GM12878 (cell line): ENCODE data around the gene AWAT1. TPM values are rescaled to one million over a fixed set of nuclear protein-coding genes. Genes with fewer than 3 reads are reported as not detected.

ENCODE experiments used
- ATAC-seq: fragments of 200-7000 bp; cut with Tn5 transposase; 3 replicates; pipeline ENCODE4 v1.9.1; 2020; ENCODE audit warnings: mild to moderate bottlenecking, moderate library complexity
- BruUV-seq: library from RNA; stranded (reverse); fragments of 400-500 nt; replicated peaks from 2 replicates; lab custom pipeline; 2021; lab: Mats Ljungman, UMichigan
- CTCF ChIA-PET: fragments of 300-600 bp; sonication (Branson Sonifier 250); formaldehyde crosslinking; extraction: SDS; loops from one replicate; lab custom pipeline; 2021; ENCODE audit warnings: inconsistent platforms; lab: Yijun Ruan, JAX
- POLR2A ChIA-PET: fragments of 350-600 bp; formaldehyde crosslinking; extraction: SDS; loops from one replicate; lab custom pipeline; 2021; ENCODE audit warnings: inconsistent platforms; lab: Charles Lee
- RAD21 ChIA-PET: fragments of 300-600 bp; sonication (Branson Sonifier 250); formaldehyde crosslinking; loops from one replicate; lab custom pipeline; 2023; ENCODE audit warnings: antibody characterized with exemption; ENCODE audit not compliant: unreplicated experiment; lab: Charles Lee
- SMC1A ChIA-PET: fragments of 300-600 bp; sonication (Branson Sonifier 250); formaldehyde crosslinking; loops from one replicate; lab custom pipeline; 2023; ENCODE audit not compliant: unreplicated experiment, uncharacterized antibody; lab: Charles Lee
- DNase-seq: peaks from one replicate; pipeline ENCODE4 v3.0.0-alpha.2; 2011; ENCODE audit warnings: low read depth, low spot score
- FAIRE-seq: peaks from 3 replicates; lab custom pipeline; 2011; peaks lifted over from hg19 to GRCh38; lab: Jason Lieb, UNC
- H2AFZ ChIP-seq: 2 replicates; pipeline ENCODE4 v1.6.0; 2011; ENCODE audit warnings: low read depth, low read length, control low read depth; ENCODE audit not compliant: control insufficient read depth
- H3K27ac ChIP-seq: 2 replicates; pipeline ENCODE4 v1.5.1; 2011; ENCODE audit warnings: control low read depth; ENCODE audit not compliant: control insufficient read depth, insufficient read depth
- H3K27me3 ChIP-seq, 2 experiments: replicated peaks in 1 of 2; 2 replicates each; pipeline versions ENCODE4 v1.6.0 to v1.6.1; 2011; ENCODE audit warnings: low read length in 1 of 2; ENCODE audit not compliant: control insufficient read depth in 2 of 2, insufficient read depth in 2 of 2
- H3K36me3 ChIP-seq, 2 experiments: 2 replicates each; pipeline ENCODE4 v1.5.1; 2011; ENCODE audit warnings: low read length in 1 of 2; ENCODE audit not compliant: control insufficient read depth in 2 of 2, insufficient read depth in 2 of 2
- H3K4me1 ChIP-seq: 2 replicates; pipeline ENCODE4 v1.6.1; 2011; ENCODE audit warnings: mild to moderate bottlenecking, low read length, moderate library complexity, mixed read lengths; ENCODE audit not compliant: control insufficient read depth, insufficient read depth
- H3K4me2 ChIP-seq: 2 replicates; pipeline ENCODE4 v1.6.0; 2011; ENCODE audit warnings: control low read depth; ENCODE audit not compliant: control insufficient read depth, insufficient read depth
- H3K4me3 ChIP-seq: fragments of 200-600 bp; sonication (generic); 2 replicates; pipeline ENCODE4 v1.5.1; 2016
- H3K79me2 ChIP-seq: 2 replicates; pipeline ENCODE4 v1.6.0; 2011; ENCODE audit warnings: low read length; ENCODE audit not compliant: control insufficient read depth, insufficient read depth
- H3K9ac ChIP-seq: 2 replicates; pipeline ENCODE4 v1.8.0; 2011; ENCODE audit warnings: low read length, control low read depth, mixed read lengths; ENCODE audit not compliant: control insufficient read depth, insufficient read depth
- H3K9me3 ChIP-seq: replicated peaks from 3 replicates; pipeline ENCODE4 v1.5.1; 2011; ENCODE audit warnings: mild to moderate bottlenecking, low read length; ENCODE audit not compliant: control insufficient read depth, insufficient read depth
- H4K20me1 ChIP-seq: 2 replicates; pipeline ENCODE4 v1.6.0; 2011; ENCODE audit not compliant: control insufficient read depth, insufficient read depth
- CBX3 ChIP-seq: fragments of 200-600 bp; sonication (generic); IDR thresholded peaks from 2 replicates; pipeline ENCODE4 v1.6.1; 2016; ENCODE audit warnings: low read depth, borderline replicate concordance
- CBX5 ChIP-seq: sonication (generic); IDR thresholded peaks from 2 replicates; pipeline ENCODE4 v1.6.1; 2016; ENCODE audit warnings: low read depth, moderate library complexity, mild to moderate bottlenecking, inconsistent platforms
- CEBPB ChIP-seq, 2 experiments: fragments of 150-350 bp in 1 of 2; IDR thresholded peaks; 2 replicates each; pipeline ENCODE4 v1.6.1; 2012 to 2014; ENCODE audit warnings: low read depth in 2 of 2, low read length in 2 of 2, borderline replicate concordance in 1 of 2, inconsistent platforms in 1 of 2
- GATAD2B ChIP-seq: fragments of 450-650 bp; conservative IDR thresholded peaks from 2 replicates; pipeline ENCODE4 v1.6.1; 2017; ENCODE audit warnings: low read depth, mild to moderate bottlenecking, moderate library complexity
- MYC ChIP-seq: IDR thresholded peaks from 2 replicates; pipeline ENCODE4 v1.6.1; 2011; ENCODE audit warnings: mild to moderate bottlenecking, low read length, moderate library complexity, inconsistent platforms; ENCODE audit not compliant: insufficient read depth, insufficient replicate concordance, insufficient read length, severe bottlenecking
- NFYB ChIP-seq: IDR thresholded peaks from 2 replicates; pipeline ENCODE4 v1.6.1; 2011; ENCODE audit warnings: low read depth, mild to moderate bottlenecking, low read length, improper control_type of control experiment, moderate library complexity; ENCODE audit not compliant: insufficient read depth
- WGBS: methylation state at CpG from one replicate; pipeline ENCODE4 v1.1.6; 2016; ENCODE audit warnings: low lambda C conversion rate; ENCODE audit not compliant: insufficient replicate concordance, insufficient coverage; ENCODE audit errors: missing lambda C conversion rate; 5-methylcytosine and 5-hydroxymethylcytosine counted together
- in situ Hi-C: fragments of 300-500 bp; cut with MboI; formaldehyde crosslinking; loops from 9 replicates; pipeline ENCODE4 v1.14.3; 2018; ENCODE audit warnings: mixed read lengths
- intact Hi-C: fragments of 100-400 bp; cut with micrococcal nuclease; formaldehyde crosslinking; loops from one replicate; pipeline ENCODE4 v1.14.2; 2022; ENCODE audit not compliant: unreplicated experiment
- polyA plus RNA-seq, 11 experiments: library from polyadenylated mRNA; depleted of rRNA in 4 of 11; unstranded in 6 of 11; stranded (reverse) in 5 of 11; fragments of >200 nt; fragmentation: Nextera tagmentation in 4 of 11; fragmentation: Illumina TruSeq in 1 of 11; extraction: Ambion mirVana in 4 of 11; extraction: Trizol in 1 of 11; gene quantifications; 1 replicate in 1 of 11; 2 replicates in 10 of 11; pipeline versions ENCODE4 v1.2.1 to v1.2.3, GENCODE V29; 2011 to 2016; ENCODE audit warnings: inconsistent platforms in 2 of 11, missing spikeins in 2 of 11, low read depth in 1 of 11
- total RNA-seq, 4 experiments: library from RNA; depleted of rRNA in 3 of 4; stranded (reverse); fragments of >200 nt in 3 of 4; fragmentation: Illumina TruSeq in 1 of 4; extraction: Trizol in 1 of 4; gene quantifications; 2 replicates each; pipeline versions ENCODE4 v1.2.1 to v1.2.3, GENCODE V29; 2013 to 2021
- TF ChIP-seq, protein P1 (sequence below): fragments of 450-650 bp; IDR thresholded peaks from 2 replicates; pipeline ENCODE4 v1.6.1; 2016; ENCODE audit warnings: mild to moderate bottlenecking

Gene AWAT1
- total and polyA plus RNA-seq, 10 of the 15 experiments (the other 5 are each of a cell fraction or from before 2014, with no cell fraction given), result not detected

DNA sequence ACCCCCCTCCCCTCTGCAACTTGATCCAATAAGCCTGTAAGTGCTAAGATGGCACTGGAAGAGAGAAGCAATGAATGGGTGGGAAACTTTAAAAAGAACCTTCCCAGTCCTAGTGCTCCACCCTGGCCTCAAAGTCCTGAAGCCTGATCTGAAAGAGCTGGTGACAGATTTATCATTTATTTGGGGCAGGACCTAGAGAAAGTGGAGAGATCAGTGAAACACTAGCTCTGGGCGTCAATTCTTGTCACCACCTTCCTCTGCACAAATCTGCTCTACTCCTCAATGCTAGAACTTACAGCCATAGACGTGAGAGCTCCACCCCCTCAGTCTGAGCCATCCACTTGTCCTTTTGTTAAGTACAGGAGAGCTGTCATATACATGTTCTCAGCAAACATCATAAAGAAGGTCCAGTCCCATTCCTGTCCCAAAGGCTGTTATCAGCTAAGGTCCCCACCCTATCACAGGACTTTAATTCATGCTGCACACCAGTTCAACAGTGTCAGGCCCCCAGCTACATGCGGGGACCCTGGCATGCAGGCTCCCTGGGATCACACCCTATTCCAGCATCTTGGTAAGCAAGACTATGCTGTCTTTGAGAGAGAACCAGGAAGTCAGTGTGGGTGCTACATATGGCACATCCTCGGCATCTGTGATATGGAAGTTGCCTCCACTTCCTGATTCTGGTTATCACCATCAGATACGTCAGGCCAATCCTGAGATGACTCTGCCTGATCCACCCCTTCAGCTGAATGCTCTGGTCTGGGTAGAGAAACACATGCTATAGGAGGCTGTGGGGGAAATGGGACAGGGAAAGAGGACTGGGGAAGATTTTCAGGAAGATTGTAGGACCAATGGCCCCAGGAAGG lies 23.2 kb downstream of the AWAT1 start:
- SMC1A ChIA-PET, result interaction anchor here (0.9 kb wide), 1 partner anchor 10 kb away, joined by 4 read pairs; no protein-coding TSS in a partner anchor
- Histone ChIP-seq H3K9ac (no peak overlapping the region), H3K9me3 (no peaks in the 10 kb centered on the region), H3K36me3 (no peaks in the 10 kb centered on the region), H3K4me1 (no peaks in the 10 kb centered on the region), H3K27ac (no peak overlapping the region), H3K4me2 (no peak overlapping the region), H3K27me3 (no peaks in the 10 kb centered on the region), H2AFZ (no peak overlapping the region), H3K4me3 (no peak overlapping the region), H4K20me1 (no peaks in the 10 kb centered on the region), H3K79me2 (no peaks in the 10 kb centered on the region)
- TF ChIP-seq CEBPB (IDR thresholded peaks at IDR 0.05; ENCODE audit: borderline replicate concordance in 1 of 2, low read depth in 2 of 2, low read length in 2 of 2) (no peak), NFYB (no peak), CBX3 (no peak), MYC (no peak), GATAD2B (no peak), CBX5 (no peak)
- TF ChIP-seq, protein P1, sequence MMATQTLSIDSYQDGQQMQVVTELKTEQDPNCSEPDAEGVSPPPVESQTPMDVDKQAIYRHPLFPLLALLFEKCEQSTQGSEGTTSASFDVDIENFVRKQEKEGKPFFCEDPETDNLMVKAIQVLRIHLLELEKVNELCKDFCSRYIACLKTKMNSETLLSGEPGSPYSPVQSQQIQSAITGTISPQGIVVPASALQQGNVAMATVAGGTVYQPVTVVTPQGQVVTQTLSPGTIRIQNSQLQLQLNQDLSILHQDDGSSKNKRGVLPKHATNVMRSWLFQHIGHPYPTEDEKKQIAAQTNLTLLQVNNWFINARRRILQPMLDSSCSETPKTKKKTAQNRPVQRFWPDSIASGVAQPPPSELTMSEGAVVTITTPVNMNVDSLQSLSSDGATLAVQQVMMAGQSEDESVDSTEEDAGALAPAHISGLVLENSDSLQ, result no peak
- intact Hi-C loops (no loop called here), in situ Hi-C loops (no loop called here)
- RAD21 ChIA-PET, result interaction anchor here (0.9 kb wide), 1 partner anchor 124 kb away, joined by 3 read pairs; no protein-coding TSS in a partner anchor
- ATAC-seq (no peak), FAIRE-seq (no peak), DNase-seq (no peak)
- BruUV-seq, result no TSS peak
- POLR2A ChIA-PET, result no interaction called here
- CTCF ChIA-PET, result interaction anchor here (2.8 kb wide), 1 partner anchor 124 kb away, joined by 6 read pairs; the partner anchor contains the start of gene IGBP1
- 21% methylated on average over 5 of the region's 5 CpGs for WGBS
